Measurements from ENCODE around the gene PHF2.

GRCh38 chr9:93637886-93638285 lies 61.5 kb downstream of the PHF2 start:
- TF ChIP-seq SPI1 (IDR thresholded peaks at IDR 0.05; ENCODE audit: borderline replicate concordance, low read depth): no peak
- TF ChIP-seq, protein P1, sequence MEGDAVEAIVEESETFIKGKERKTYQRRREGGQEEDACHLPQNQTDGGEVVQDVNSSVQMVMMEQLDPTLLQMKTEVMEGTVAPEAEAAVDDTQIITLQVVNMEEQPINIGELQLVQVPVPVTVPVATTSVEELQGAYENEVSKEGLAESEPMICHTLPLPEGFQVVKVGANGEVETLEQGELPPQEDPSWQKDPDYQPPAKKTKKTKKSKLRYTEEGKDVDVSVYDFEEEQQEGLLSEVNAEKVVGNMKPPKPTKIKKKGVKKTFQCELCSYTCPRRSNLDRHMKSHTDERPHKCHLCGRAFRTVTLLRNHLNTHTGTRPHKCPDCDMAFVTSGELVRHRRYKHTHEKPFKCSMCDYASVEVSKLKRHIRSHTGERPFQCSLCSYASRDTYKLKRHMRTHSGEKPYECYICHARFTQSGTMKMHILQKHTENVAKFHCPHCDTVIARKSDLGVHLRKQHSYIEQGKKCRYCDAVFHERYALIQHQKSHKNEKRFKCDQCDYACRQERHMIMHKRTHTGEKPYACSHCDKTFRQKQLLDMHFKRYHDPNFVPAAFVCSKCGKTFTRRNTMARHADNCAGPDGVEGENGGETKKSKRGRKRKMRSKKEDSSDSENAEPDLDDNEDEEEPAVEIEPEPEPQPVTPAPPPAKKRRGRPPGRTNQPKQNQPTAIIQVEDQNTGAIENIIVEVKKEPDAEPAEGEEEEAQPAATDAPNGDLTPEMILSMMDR (IDR thresholded peaks at IDR 0.05; ENCODE audit: insufficient read depth, low read length): no peak
